Karpas-422 (cell line): ENCODE measurements around the gene PARP4. TPM values are rescaled to one million over a fixed set of nuclear protein-coding genes. Genes with fewer than 3 reads are reported as not detected.
"Not testable (repeated sequence)": the region's sequence is repeated elsewhere in the genome, so short reads cannot be mapped to it uniquely, and the experiment has no call there.

Source experiments
- DNase-seq: peaks from one replicate; pipeline ENCODE4 v3.0.0-alpha.2; 2015
- H2AFZ ChIP-seq: fragments of 200-600 bp; sonication (generic); 2 replicates; pipeline ENCODE4 v1.6.1; 2014; ENCODE audit warnings: antibody characterized with exemption, low read length, mixed read lengths
- H3K27ac ChIP-seq: fragments of 200-600 bp; sonication (generic); 2 replicates; pipeline ENCODE4 v1.5.1; 2014; ENCODE audit warnings: mild to moderate bottlenecking, low read length, moderate library complexity
- H3K27me3 ChIP-seq: fragments of 200-600 bp; sonication (generic); 2 replicates; pipeline ENCODE4 v1.6.1; 2014; ENCODE audit warnings: low read length, mixed read lengths
- H3K36me3 ChIP-seq: fragments of 200-600 bp; sonication (generic); 2 replicates; pipeline ENCODE4 v1.6.1; 2014; ENCODE audit warnings: low read length, mixed read lengths; ENCODE audit not compliant: insufficient read depth
- H3K4me1 ChIP-seq: fragments of 200-600 bp; sonication (generic); 2 replicates; pipeline ENCODE4 v1.6.1; 2014; ENCODE audit warnings: mild to moderate bottlenecking, low read length, mixed read lengths
- H3K4me2 ChIP-seq: fragments of 200-600 bp; sonication (generic); 2 replicates; pipeline ENCODE4 v1.6.1; 2014; ENCODE audit warnings: low read length, low read depth, mild to moderate bottlenecking; ENCODE audit not compliant: poor library complexity, severe bottlenecking
- H3K4me3 ChIP-seq: fragments of 200-600 bp; sonication (generic); 2 replicates; pipeline ENCODE4 v1.5.1; 2014; ENCODE audit warnings: mild to moderate bottlenecking, antibody characterized with exemption, low read length, mixed read lengths
- H3K79me2 ChIP-seq: fragments of 200-600 bp; sonication (generic); 2 replicates; pipeline ENCODE4 v1.6.1; 2014; ENCODE audit warnings: mild to moderate bottlenecking, low read length, mixed read lengths
- H3K9ac ChIP-seq: fragments of 200-600 bp; sonication (generic); 2 replicates; pipeline ENCODE4 v1.6.0; 2014; ENCODE audit warnings: low read length
- H3K9me2 ChIP-seq: fragments of 200-600 bp; sonication (generic), shearing (Covaris generic); replicated peaks from 2 replicates; pipeline ENCODE4 v1.6.0; 2014; ENCODE audit warnings: mild to moderate bottlenecking, low read length, moderate library complexity; ENCODE audit not compliant: insufficient read depth
- H3K9me3 ChIP-seq: fragments of 300-700, 200-600 bp; sonication (generic); 2 replicates; pipeline ENCODE4 v1.6.1; 2014; ENCODE audit warnings: low read length, mixed read lengths
- H4K20me1 ChIP-seq: fragments of 200-600 bp; sonication (generic); 2 replicates; pipeline ENCODE4 v1.6.1; 2014; ENCODE audit warnings: mild to moderate bottlenecking, antibody characterized with exemption, low read length, low read depth; ENCODE audit not compliant: insufficient read depth
- total RNA-seq: library from RNA; depleted of rRNA; stranded (reverse); fragments of >200 nt; shearing (Covaris generic); gene quantifications from 2 replicates; pipeline ENCODE4 v1.2.3, GENCODE V29; 2014; ENCODE audit warnings: low replicate concordance

PARP4 gene
- total RNA-seq, 1 experiment from 2014 or later: 33.0 TPM

- Histone ChIP-seq H3K27me3 (no peaks in the 10 kb centered on the region), H3K9me3 (no peaks in the 10 kb centered on the region), H3K4me2 (no peak overlapping the region), H3K27ac (no peak overlapping the region), H3K36me3 (no peaks in the 10 kb centered on the region), H3K9me2 (no peaks in the 10 kb centered on the region), H4K20me1 (no peaks in the 10 kb centered on the region), H2AFZ (no peak overlapping the region), H3K9ac (no peak overlapping the region), H3K4me3 (no peak overlapping the region), H3K4me1 (no peaks in the 10 kb centered on the region), H3K79me2 (no peaks in the 10 kb centered on the region)
- DNase-seq: no peak
These were observed 126.7 kb downstream of the PARP4 start for GRCh38 chr13:24385902-24386301.

- not testable (repeated sequence) for H2AFZ ChIP-seq, H3K36me3 ChIP-seq, H3K4me1 ChIP-seq, H3K27me3 ChIP-seq, H4K20me1 ChIP-seq, H3K79me2 ChIP-seq, H3K9me2 ChIP-seq, H3K27ac ChIP-seq, H3K4me3 ChIP-seq, H3K9me3 ChIP-seq, H3K9ac ChIP-seq, H3K4me2 ChIP-seq
- DNase-seq: peak; percentile 6
These were observed 127.6 kb downstream of the PARP4 start for GRCh38 chr13:24384946-24385345.

GRCh38 chr13:24384091-24384490, 128.5 kb downstream of the PARP4 start:
- H4K20me1 ChIP-seq, H3K36me3 ChIP-seq, H3K9me2 ChIP-seq, H3K9me3 ChIP-seq, H3K4me2 ChIP-seq, H2AFZ ChIP-seq, H3K4me1 ChIP-seq, H3K27ac ChIP-seq, H3K79me2 ChIP-seq, H3K4me3 ChIP-seq, DNase-seq, H3K27me3 ChIP-seq, H3K9ac ChIP-seq: not testable (repeated sequence)

- no peaks in the 10 kb centered on the region for H3K4me1 ChIP-seq
- no peak overlapping the region for H3K9ac ChIP-seq
- H3K27me3 ChIP-seq: no peaks in the 10 kb centered on the region
- no peak overlapping the region for H2AFZ ChIP-seq
- H4K20me1 ChIP-seq: no peaks in the 10 kb centered on the region
- no peaks in the 10 kb centered on the region for H3K79me2 ChIP-seq
- DNase-seq: no peak
- H3K27ac ChIP-seq: no peak overlapping the region
- no peak overlapping the region for H3K4me3 ChIP-seq
- H3K36me3 ChIP-seq: no peaks in the 10 kb centered on the region
- H3K4me2 ChIP-seq: no peak overlapping the region
- no peaks in the 10 kb centered on the region for H3K9me3 ChIP-seq
- no peaks in the 10 kb centered on the region for H3K9me2 ChIP-seq
These were observed 130.9 kb downstream of the PARP4 start for GRCh38 chr13:24381541-24382265.

- H3K36me3 ChIP-seq, H4K20me1 ChIP-seq, H2AFZ ChIP-seq, H3K9me3 ChIP-seq, H3K9ac ChIP-seq, H3K4me3 ChIP-seq, H3K79me2 ChIP-seq, H3K27me3 ChIP-seq, H3K9me2 ChIP-seq, H3K4me1 ChIP-seq, H3K4me2 ChIP-seq, DNase-seq, H3K27ac ChIP-seq: not testable (repeated sequence)
These were observed 131.7 kb downstream of the PARP4 start for GRCh38 chr13:24380881-24381280.

- H3K27ac ChIP-seq, H3K9ac ChIP-seq, H3K9me3 ChIP-seq, H3K4me2 ChIP-seq, H3K27me3 ChIP-seq, H3K4me3 ChIP-seq, H3K9me2 ChIP-seq, H2AFZ ChIP-seq, H3K4me1 ChIP-seq, H4K20me1 ChIP-seq, H3K36me3 ChIP-seq, H3K79me2 ChIP-seq, DNase-seq: not testable (repeated sequence)
These were observed 132.4 kb downstream of the PARP4 start for GRCh38 chr13:24380227-24380626.

- H3K4me3 ChIP-seq, H3K79me2 ChIP-seq, H3K9me3 ChIP-seq, H2AFZ ChIP-seq, H3K9me2 ChIP-seq, H3K36me3 ChIP-seq, H3K9ac ChIP-seq, H3K4me2 ChIP-seq, H4K20me1 ChIP-seq, H3K27ac ChIP-seq, H3K27me3 ChIP-seq, H3K4me1 ChIP-seq: not testable (repeated sequence)
- peak; percentile 46 for DNase-seq
These were observed 141.3 kb downstream of the PARP4 start for GRCh38 chr13:24371273-24371672.
